GM12872 (cell line): ENCODE measurements around the gene VPS25.

Source experiments
- TF ChIP-seq, protein P1 (sequence below): IDR thresholded peaks from 3 replicates; pipeline ENCODE4 v1.5.1; 2011; ENCODE audit warnings: low read depth, mild to moderate bottlenecking, low read length, moderate library complexity; ENCODE audit not compliant: insufficient read depth

The VPS25 gene

DNA sequence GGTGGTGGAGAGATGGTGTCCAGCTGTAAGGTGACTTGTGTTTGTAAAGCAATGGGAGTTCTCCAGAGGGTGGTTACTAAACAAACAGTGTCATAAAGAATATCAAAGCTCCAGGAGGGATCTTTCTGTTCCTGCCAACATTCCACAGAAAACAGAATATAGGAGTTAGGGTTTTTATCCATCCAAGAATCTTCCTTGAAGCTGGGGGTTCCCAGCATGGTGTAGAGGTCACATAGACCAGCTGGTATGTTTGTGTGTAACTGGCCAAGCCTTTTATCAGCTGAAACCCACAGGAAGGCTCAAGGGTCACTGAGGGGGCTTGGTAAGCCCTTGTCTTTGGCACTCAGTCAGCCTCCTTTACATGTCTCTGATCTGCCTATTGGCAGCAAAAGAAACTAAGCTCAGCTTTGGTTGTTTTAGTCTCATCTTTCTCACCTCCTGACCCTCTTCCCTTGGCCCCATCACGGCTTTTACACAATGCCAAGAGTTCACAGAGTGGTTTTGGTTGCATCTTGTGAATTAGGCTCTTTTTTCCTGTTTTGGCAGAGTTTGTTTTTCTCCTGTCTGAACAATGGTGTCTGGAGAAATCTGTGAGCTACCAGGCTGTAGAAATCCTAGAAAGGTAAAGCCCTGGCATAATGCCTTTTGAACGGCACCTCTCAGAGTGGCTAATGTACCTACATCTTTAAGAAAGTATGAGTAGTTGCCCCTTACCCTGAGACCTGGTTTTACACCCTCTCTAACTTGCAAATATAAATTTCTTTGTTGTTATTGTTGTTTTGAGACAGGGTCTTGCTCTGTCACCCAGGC is 30.0 kb downstream of the VPS25 start:
- TF ChIP-seq, protein P1, sequence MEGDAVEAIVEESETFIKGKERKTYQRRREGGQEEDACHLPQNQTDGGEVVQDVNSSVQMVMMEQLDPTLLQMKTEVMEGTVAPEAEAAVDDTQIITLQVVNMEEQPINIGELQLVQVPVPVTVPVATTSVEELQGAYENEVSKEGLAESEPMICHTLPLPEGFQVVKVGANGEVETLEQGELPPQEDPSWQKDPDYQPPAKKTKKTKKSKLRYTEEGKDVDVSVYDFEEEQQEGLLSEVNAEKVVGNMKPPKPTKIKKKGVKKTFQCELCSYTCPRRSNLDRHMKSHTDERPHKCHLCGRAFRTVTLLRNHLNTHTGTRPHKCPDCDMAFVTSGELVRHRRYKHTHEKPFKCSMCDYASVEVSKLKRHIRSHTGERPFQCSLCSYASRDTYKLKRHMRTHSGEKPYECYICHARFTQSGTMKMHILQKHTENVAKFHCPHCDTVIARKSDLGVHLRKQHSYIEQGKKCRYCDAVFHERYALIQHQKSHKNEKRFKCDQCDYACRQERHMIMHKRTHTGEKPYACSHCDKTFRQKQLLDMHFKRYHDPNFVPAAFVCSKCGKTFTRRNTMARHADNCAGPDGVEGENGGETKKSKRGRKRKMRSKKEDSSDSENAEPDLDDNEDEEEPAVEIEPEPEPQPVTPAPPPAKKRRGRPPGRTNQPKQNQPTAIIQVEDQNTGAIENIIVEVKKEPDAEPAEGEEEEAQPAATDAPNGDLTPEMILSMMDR: no peak

DNA sequence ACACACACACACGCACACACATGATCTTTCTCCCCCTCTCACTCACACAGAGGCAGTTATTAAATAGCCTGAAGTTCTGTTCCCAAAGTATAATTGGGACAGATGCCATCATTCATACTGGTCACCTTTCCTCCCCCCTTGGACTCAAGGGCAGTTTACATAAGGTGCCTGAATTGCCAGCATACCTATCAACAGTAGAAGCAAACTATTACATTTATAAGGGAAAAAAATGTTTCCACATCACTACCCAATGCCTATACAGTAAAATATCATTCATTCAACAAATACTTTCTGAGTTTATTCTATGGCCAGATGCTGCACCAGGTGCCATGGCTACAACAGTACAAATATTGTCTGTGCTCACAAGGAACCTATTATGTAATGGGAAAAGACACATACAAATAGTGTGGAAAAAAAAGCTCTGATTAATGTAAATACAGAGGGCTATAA is 31.7 kb downstream of the VPS25 start:
- TF ChIP-seq, protein P1: no peak

DNA sequence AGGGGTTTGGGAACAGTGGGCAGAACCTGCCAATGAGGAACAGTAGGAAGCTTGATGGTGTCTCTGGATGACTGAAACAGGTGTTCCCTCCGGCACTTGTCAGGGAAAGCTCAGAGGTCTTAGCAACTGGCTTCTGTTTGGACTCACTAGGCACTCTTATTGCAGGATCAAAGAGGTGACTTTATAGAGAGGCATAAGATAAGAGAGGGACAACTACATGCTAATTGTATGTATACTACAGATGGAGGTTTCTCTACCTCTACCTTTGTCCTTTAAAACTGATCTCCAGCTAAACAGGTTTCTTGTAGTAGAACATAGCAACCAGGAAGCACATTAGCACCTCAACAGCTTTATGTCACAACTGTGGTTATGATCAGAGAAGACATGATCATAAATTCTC is 33.0 kb downstream of the VPS25 start:
- TF ChIP-seq, protein P1: no peak

DNA sequence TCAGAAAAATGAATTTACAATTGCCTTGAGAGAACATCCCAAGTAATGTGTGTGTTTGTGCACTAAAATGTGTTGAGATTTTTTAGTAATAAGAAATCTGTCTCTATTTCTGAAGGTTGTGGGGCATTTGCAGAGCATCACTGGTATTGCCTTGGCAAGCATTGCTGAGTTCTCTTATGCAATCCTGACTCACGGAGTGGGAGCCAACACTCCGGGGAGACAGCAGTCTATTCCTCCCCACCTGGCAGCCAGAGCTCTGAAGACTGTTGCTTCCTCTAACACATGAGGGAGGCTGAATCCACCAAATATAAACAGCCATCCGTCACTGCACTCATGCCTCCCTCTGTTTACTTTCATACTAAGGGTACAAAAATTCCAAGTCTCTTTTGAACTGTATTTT is 36.0 kb downstream of the VPS25 start:
- TF ChIP-seq, protein P1: no peak

DNA sequence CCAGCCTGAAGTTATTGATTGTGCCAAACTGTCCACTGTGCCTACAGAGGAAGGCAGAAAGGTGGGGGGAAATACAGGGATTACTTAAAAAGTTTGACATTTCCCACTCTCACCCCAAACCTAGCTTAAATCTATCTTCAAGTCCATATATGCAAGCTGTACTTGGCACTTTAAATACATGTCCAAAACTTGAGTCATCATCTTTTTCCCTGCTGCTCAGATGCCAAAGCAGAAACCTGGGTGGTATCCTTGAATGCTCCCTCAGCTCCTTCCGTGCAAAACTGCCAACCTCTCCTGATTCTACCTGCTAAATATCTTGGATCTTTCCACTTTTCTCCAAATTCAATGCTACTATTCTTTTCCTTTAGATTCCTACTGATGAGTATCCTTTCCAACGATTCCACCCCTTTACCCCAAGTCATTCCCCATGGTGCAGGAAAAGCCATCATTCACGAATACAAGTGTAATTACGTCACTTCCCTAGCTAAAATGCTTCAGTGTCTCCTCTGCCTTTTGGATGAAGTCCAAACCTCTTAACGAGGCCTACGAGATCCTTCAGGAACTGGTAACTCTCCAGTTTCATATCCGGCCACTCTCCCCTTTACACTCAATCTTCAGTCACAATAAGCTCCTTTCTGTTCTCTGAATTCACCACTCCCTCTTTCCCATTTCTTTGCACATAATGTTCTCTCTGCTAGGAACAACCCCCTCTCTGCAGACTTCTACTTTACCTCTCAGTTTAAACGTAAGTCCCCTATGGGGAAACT is 41.6 kb downstream of the VPS25 start:
- TF ChIP-seq, protein P1: no peak

DNA sequence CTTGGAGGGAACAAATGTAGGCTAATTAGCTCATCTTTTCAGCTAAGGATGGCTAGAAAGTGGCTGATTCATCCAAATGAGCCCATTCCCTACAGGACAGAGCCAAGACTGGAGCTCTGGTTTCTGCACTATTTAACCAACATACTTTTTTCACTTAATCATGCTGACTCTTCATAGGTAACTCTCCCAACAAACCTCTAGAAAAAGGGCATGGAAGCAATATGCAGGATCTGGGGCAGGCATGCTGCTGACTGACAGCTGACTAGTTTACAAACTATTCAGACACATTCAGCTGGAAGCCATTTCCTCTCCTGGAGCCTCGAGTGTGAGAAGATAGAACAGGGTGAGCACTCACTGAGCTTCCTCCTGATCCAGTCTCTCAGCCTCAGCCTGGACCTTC is 44.6 kb downstream of the VPS25 start:
- TF ChIP-seq, protein P1: no peak

DNA sequence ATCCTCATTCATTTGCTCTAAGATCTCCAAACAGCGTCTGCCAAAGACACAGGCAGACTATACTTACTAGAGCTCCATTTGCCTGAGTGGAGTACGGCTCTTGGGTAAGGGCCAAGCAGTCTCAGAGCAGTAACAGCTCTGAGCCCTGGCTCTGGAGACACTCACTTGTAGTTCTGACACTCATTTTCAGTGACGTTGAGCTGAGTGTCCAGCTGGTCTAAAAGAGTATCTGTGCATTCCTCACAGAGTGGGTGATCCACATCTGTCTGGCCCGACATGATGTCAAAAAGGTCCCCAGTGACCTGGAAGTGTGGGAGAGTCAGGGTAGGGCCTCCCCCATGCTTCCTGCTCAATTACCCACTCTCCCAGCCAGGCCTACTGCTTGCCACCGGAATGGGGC is 45.1 kb downstream of the VPS25 start:
- TF ChIP-seq, protein P1: no peak
